Lower lobe of right lung (tissue), 2 donors: ENCODE measurements around the gene SLC17A6. TPM values are rescaled to one million over a fixed set of nuclear protein-coding genes. Genes with fewer than 3 reads are reported as not detected.

Experiments
- ATAC-seq, 2 donors: fragments of 200-7000 bp; cut with Tn5 transposase; one replicate each; pipeline ENCODE4 v1.9.1; 2020 to 2022; ENCODE audit warnings: mild to moderate bottlenecking in 2 of 2, moderate library complexity in 2 of 2
- DNase-seq: peaks from one replicate; pipeline ENCODE4 v3.0.0-alpha.2; 2020
- H3K27ac ChIP-seq: fragments of 200-600 bp; one replicate; pipeline ENCODE4 v1.8.0; 2022
- H3K27me3 ChIP-seq: fragments of 200-600 bp; one replicate; pipeline ENCODE4 v1.8.0; 2022; ENCODE audit warnings: low read depth
- H3K36me3 ChIP-seq: fragments of 200-600 bp; one replicate; pipeline ENCODE4 v1.8.0; 2022; ENCODE audit warnings: mild to moderate bottlenecking
- H3K4me1 ChIP-seq: fragments of 200-600 bp; one replicate; pipeline ENCODE4 v1.8.0; 2022
- H3K4me3 ChIP-seq: fragments of 200-600 bp; one replicate; pipeline ENCODE4 v1.8.0; 2022; ENCODE audit warnings: mild to moderate bottlenecking
- H3K9me3 ChIP-seq: fragments of 200-600 bp; one replicate; pipeline ENCODE4 v1.8.0; 2022
- CTCF ChIP-seq: fragments of 200-600 bp; IDR thresholded peaks from one replicate; pipeline ENCODE4 v1.8.0; 2022; ENCODE audit warnings: antibody characterized with exemption, mild to moderate bottlenecking
- intact Hi-C: fragments of 100-400 bp; cut with DNase I; formaldehyde crosslinking; loops from one replicate; pipeline ENCODE4 v1.11.0; 2022
- total RNA-seq: library from RNA; stranded (reverse); fragmentation: NEBNext Ultra II Directional; extraction: Animal tissue kit (Norgen Biotek cat#: 25700); gene quantifications from one replicate; pipeline ENCODE4 v1.2.1, GENCODE V29; 2021
- donor health status: DM: no; HTN: yes; CAD: no; lungs with severe emphysema.

Gene SLC17A6
- total RNA-seq, 1 donor from 2014 or later = not detected

GRCh38 chr11:22347857-22348487 lies 9.8 kb downstream of the SLC17A6 start:
- no peaks in the 10 kb centered on the region for H3K36me3 ChIP-seq
- H3K27ac ChIP-seq = no peak overlapping the region
- H3K4me3 ChIP-seq = no peak overlapping the region
- H3K9me3 ChIP-seq = no peaks in the 10 kb centered on the region
- no peak for TF ChIP-seq CTCF
- intact Hi-C loops = no loop called here
- DNase-seq = no peak
- no peak for ATAC-seq
- no peaks in the 10 kb centered on the region for H3K4me1 ChIP-seq
- H3K27me3 ChIP-seq = peaks cover 30% of the 10 kb centered on the region

GRCh38 chr11:22349491-22349890 lies 11.3 kb downstream of the SLC17A6 start:
- H3K36me3 ChIP-seq = no peaks in the 10 kb centered on the region
- intact Hi-C loops = no loop called here
- H3K4me3 ChIP-seq = no peak overlapping the region
- DNase-seq (no peak), ATAC-seq (no peak)
- H3K4me1 ChIP-seq = no peaks in the 10 kb centered on the region
- H3K27ac ChIP-seq = no peak overlapping the region
- peaks cover 15% of the 10 kb centered on the region for H3K27me3 ChIP-seq
- no peaks in the 10 kb centered on the region for H3K9me3 ChIP-seq
- no peak for TF ChIP-seq CTCF

GRCh38 chr11:22359295-22359694 lies 21.1 kb downstream of the SLC17A6 start:
- no peak for TF ChIP-seq CTCF
- no peak for DNase-seq
- intact Hi-C loops = no loop called here
- Histone ChIP-seq H3K4me3 (no peak overlapping the region), H3K27ac (no peak overlapping the region), H3K9me3 (no peaks in the 10 kb centered on the region), H3K36me3 (no peaks in the 10 kb centered on the region), H3K4me1 (no peaks in the 10 kb centered on the region), H3K27me3 (no peaks in the 10 kb centered on the region)
- no peak for ATAC-seq

- no peaks in the 10 kb centered on the region for H3K27me3 ChIP-seq
- no peak for ATAC-seq
- no peaks in the 10 kb centered on the region for H3K9me3 ChIP-seq
- H3K36me3 ChIP-seq = no peaks in the 10 kb centered on the region
- H3K4me3 ChIP-seq = no peak overlapping the region
- H3K27ac ChIP-seq = no peak overlapping the region
- DNase-seq = no peak
- intact Hi-C loops = no loop called here
- H3K4me1 ChIP-seq = no peaks in the 10 kb centered on the region
- no peak for TF ChIP-seq CTCF
Observed at GRCh38 chr11:22371160-22371559, 33.0 kb downstream of the SLC17A6 start.

- Histone ChIP-seq H3K36me3 (no peaks in the 10 kb centered on the region), H3K27ac (no peak overlapping the region), H3K27me3 (no peaks in the 10 kb centered on the region), H3K9me3 (no peaks in the 10 kb centered on the region), H3K4me1 (no peaks in the 10 kb centered on the region), H3K4me3 (no peak overlapping the region)
- no peak for TF ChIP-seq CTCF
- intact Hi-C loops = no loop called here
- DNase-seq (no peak), ATAC-seq (no peak)
Observed at GRCh38 chr11:22387126-22387525, 48.9 kb downstream of the SLC17A6 start.
